ENCODE results near the gene LHX3. TPM values are rescaled to one million over a fixed set of nuclear protein-coding genes. Genes with fewer than 3 reads are reported as not detected.

Gene LHX3
- total RNA-seq, 2 experiments from 2014 or later, result not detected

Other genes with a start within 250 kb of the LHX3 start
- gene UBAC1, start 243.8 kb downstream of the LHX3 start, total RNA-seq, result 10 to 100 TPM; 37.2 to 40.0 TPM
- 1 to 10 TPM; 3.4 to 3.5 TPM for gene NACC2, start 109.8 kb downstream of the LHX3 start, total RNA-seq
- 10 to 100 TPM; 20.7 to 22.2 TPM for gene TMEM250, start 86.3 kb downstream of the LHX3 start, total RNA-seq
- 10 to 100 TPM; 17.7 to 18.0 TPM for gene QSOX2, start 40.7 kb upstream of the LHX3 start, total RNA-seq
- gene CCDC187, start 99.0 kb upstream of the LHX3 start, total RNA-seq, result not detected
- 1 to 10 TPM; 9.0 TPM for gene GPSM1, start 122.4 kb upstream of the LHX3 start, total RNA-seq
- 10 to 100 TPM in 1 of 2 experiments, 1 to 10 TPM in 1; 9.9 to 12.0 TPM for gene DNLZ, start 158.6 kb upstream of the LHX3 start, total RNA-seq
- gene CARD9, start 168.5 kb upstream of the LHX3 start, total RNA-seq, result under 1 TPM; 0.12 to 0.22 TPM
- gene SNAPC4, start 195.0 kb upstream of the LHX3 start, total RNA-seq, result 10 to 100 TPM; 12.3 to 14.1 TPM
- gene ENTR1, start 205.5 kb upstream of the LHX3 start, total RNA-seq, result 10 to 100 TPM; 85.7 to 91.6 TPM
- 10 to 100 TPM; 69.2 to 73.7 TPM for gene PMPCA, start 205.5 kb upstream of the LHX3 start, total RNA-seq
- gene INPP5E, start 234.7 kb upstream of the LHX3 start, total RNA-seq, result 10 to 100 TPM; 13.9 to 14.8 TPM

Data from activated naive CD4-positive, alpha-beta T cell treated with anti-CD3 and anti-CD28 coated beads for 36 hours (primary cell).